GM21529 (cell line): ENCODE measurements around the gene ANO1.
"Not testable (repeated sequence)": the region's sequence is repeated elsewhere in the genome, so short reads cannot be mapped to it uniquely, and the experiment has no call there.

Source experiments
- ATAC-seq: cut with Tn5 transposase; IDR thresholded peaks from one replicate; pipeline ENCODE4 v1.9.1; 2021; ENCODE audit not compliant: unreplicated experiment

ANO1 gene

GRCh38 chr11:70078095-70078780 is at the start of gene ANO1:
Gene ANO1 (plus strand): TSS chr11:70078317. CDS start chr11:70078607, 290 bp downstream.
- no peak for ATAC-seq

- ATAC-seq = no peak
Observed at GRCh38 chr11:70029115-70029860, 48.8 kb upstream of the ANO1 start.

GRCh38 chr11:70029861-70030380 is 48.2 kb upstream of the ANO1 start:
- no peak for ATAC-seq

DNA sequence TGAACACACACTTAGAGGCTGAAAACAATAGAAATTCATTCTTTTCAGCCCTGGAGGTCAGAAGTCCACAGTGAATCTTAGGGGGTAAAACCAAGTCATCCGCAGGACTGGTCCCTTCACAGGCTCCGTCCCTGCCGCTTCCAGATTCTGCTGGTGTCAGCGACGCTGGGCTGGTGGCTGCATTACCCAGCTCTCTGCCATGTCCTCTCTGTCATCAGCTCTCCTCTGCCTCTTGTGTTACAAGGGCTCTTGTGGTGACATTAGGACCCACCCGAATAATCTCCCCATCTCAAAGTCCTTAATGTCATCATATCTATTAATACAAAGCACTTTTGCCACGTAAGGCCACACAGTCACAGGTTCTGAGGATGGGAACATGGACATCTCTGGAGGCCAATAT is 47.7 kb upstream of the ANO1 start:
- ATAC-seq = no peak

DNA sequence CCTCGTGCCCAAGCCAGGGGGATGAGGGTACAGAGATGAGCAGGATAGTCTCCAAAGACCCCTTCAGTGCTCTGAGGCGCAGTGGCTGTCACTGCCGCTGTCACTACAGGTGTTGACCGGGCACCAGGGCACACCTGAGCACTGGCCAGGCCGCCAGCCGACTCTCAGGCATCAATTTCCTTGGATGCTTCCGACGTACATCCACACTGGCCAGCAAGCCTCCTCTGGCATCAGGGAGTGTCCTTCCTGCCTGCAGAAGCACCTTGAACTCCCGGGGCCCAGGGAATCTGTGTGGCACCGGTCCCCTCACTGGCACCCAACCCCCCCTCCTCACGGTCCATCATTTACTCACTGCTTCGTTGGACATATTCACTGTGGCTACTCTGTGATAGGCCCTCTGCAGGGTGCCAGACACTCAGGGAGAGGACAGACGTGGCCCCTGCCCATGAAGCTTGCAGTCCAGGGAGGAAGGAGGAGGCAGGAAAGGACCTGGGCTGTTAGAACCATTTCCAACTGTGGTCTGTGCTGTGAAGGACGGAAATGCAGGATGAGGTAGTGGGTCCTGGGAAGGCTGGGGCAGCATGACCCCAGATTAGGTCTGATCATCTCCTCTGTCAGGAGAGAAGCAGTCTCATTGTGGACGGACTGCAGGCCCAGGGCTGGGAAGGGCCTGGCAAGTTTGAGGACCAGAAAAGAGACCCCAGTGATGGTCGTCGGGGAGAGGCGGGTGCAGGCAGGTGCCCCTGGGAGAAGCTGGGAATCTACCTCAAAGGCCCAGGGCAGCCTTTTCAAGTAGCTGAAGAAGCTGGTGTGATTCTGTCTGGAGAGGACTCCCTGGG is 46.3 kb upstream of the ANO1 start:
- no peak for ATAC-seq

GRCh38 chr11:70032470-70032795 is 45.7 kb upstream of the ANO1 start:
- no peak for ATAC-seq

DNA sequence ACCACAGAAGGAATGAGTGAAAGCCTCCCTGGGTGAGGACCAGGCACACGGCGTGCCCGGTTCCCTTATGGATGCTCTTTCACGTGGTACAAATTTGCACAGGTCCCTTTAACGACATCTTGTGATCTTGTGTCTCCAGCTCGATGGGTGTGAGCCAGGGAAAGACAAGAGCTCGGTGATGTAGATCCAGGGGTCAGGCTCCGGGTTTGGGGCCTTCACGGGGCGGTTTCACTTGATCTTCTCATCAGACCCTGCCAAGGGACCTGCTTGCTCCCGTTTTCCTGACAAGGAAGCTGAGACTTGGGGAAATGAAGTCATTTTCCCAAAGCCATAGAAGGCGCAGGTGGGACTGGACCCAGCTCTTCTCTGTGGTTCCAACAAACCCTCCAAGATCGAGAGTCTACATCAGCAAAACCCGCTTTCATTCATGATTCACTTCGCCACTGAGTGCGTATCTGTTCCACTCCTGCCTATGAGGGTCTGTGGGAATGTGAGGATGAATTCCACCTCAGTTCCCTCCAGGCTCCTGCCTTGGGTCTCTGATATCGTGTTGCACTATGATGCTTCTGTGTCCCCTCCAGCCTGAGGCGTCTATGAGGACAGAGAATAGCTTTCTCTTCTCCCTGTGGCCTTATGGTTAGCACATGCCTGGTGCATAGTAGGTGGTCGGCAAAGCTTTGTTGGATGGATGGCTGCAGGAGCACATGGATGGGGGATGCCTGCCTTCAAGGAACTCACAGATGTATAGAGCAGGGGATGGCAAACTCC is 45.0 kb upstream of the ANO1 start:
- no peak for ATAC-seq

DNA sequence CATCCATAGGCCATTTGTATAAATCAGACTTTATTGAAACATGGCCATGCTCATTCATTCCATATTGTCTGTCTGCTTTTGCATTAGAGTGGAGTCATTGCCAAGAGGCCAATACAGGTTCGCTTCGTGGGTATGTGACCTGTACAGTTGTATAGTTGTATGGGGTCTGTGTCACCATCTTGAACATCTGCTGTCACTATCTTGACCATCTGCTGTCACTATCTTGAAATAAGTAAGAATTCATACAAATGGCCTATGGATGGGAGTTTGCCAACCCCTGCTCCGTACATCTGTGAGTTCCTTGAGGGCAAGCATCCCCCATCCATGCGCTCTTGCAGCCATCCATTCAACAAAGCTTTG is 44.4 kb upstream of the ANO1 start:
- ATAC-seq = no peak

- ATAC-seq = no peak
Observed at GRCh38 chr11:70034740-70035365, 43.3 kb upstream of the ANO1 start.

- not testable (repeated sequence) for ATAC-seq
Observed at GRCh38 chr11:70035665-70036064, 42.5 kb upstream of the ANO1 start.

- no peak for ATAC-seq
Observed at GRCh38 chr11:70036971-70037882, 40.9 kb upstream of the ANO1 start.

GRCh38 chr11:70038034-70038834 is 39.9 kb upstream of the ANO1 start:
- ATAC-seq = no peak

- no peak for ATAC-seq
Observed at GRCh38 chr11:70040452-70040851, 37.7 kb upstream of the ANO1 start.

DNA sequence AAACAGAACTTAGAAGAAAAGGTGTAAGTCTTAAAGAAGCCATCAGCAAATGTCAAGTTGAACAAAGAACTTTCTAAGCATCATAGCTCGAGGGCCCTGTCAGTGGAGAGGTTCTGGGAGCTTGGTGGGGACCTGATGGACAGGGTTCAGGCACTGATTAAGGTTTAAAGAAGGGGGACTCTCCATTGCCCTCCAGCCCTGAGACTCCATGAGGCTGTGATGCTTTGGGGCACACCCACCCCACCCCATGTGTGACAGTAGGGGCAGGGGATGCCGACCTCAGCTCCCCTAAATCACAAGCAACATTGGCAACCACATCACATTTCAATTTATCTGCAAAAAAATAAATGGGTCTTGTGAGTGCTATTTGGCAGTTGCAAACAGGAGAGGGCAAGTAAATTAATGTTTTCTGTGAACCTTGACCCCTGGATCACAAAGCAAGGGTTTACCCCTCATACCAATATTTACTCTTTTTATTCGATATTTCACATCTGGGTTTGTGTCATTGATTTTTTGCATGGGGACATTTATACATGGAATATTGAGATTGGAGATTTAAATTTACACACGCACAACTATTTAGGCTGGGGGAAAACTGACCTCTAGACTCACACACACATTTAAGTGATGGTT is 37.1 kb upstream of the ANO1 start:
- no peak for ATAC-seq

DNA sequence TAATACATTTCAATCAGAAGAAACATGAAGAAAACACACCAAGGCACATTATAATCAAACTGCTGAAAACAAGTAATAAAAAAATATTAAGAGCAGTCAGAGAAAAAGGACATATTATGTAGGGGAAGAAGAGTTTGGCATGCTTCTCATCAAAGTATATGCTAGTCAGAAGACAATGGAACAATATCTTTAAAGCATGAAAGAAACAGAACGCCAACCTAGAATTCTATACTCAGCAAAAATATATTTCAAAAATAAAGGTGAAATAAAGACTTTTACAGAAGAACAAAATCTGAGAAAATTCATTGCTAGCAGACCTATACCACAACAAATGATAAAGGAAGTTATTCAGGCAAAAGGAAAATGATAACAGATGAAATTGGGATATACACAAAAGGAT is 34.6 kb upstream of the ANO1 start:
- no peak for ATAC-seq

- no peak for ATAC-seq
Observed at GRCh38 chr11:70046089-70046488, 32.0 kb upstream of the ANO1 start.

DNA sequence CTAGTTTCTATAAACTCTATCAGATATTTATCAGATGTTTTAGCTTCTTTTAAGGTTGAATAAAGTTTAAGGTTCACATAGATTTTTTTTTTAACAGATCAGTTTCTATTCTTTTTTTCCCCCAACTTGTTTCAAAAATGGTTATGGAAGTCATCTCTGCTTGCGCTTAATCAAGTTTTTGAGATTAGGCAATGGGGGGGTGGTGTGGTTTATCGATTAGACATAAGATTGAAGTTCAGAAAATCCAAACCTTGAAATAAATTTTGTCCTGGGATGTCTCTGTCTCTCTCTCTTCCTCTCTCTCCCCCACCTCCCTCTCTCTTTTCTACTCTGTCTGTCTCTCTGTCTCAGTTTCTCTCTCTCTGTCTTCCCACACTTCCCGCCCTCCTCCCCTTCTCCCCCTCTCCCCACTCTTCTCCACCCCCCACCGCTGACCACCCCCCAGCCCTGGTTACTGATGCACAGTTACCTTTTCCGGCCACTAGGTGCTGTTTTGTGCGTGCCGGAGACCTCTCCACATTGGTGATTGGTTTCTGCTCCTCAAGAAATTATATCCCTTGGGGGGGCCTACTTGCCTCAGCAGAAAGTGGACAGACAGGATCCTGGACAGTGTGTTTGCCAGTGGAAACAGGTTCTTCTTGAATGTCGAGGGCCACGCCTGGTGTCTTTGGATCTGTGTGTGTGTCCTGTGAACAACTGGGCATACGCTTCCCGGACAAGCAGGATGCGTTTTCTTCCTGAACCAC is 29.7 kb upstream of the ANO1 start:
- ATAC-seq = no peak
